ENCODE data around the gene SALL3.

GRCh38 chr18:78975699-78976335, 3.8 kb upstream of the SALL3 start:
- TF ChIP-seq EZH2 (IDR thresholded peaks at IDR 0.05) (no peak), POLR2AphosphoS5 (IDR thresholded peaks at IDR 0.05; ENCODE audit: borderline replicate concordance, low read depth, low read length) (no peak)

Measured in SK-N-MC (cell line).